Measurements from ENCODE around the gene TTLL3.

TTLL3 gene

GRCh38 chr3:9810433-9810770, 340 bp downstream of the TTLL3 start:
- TF ChIP-seq FOXP2 (optimal IDR thresholded peaks at IDR 0.05; ENCODE audit: borderline replicate concordance, extremely low read depth, extremely low read length, insufficient read depth) (no peak), SIN3A (IDR thresholded peaks at IDR 0.05; ENCODE audit: borderline replicate concordance, insufficient read depth, low read length) (no peak), REST (IDR thresholded peaks at IDR 0.05; ENCODE audit: insufficient read depth in 1 of 2, low read depth in 2 of 2, low read length in 2 of 2) (no peak), TAF1 (IDR thresholded peaks at IDR 0.05; ENCODE audit: borderline replicate concordance, insufficient read depth, low read length) (no peak), POLR2AphosphoS5 (IDR thresholded peaks at IDR 0.05; ENCODE audit: low read depth, low read length) (no peak)

- no peak for TF ChIP-seq REST (IDR thresholded peaks at IDR 0.05; ENCODE audit: insufficient read depth in 1 of 2, low read depth in 2 of 2, low read length in 2 of 2)
- no peak for TF ChIP-seq TAF1 (IDR thresholded peaks at IDR 0.05; ENCODE audit: borderline replicate concordance, insufficient read depth, low read length)
- no peak for TF ChIP-seq SIN3A (IDR thresholded peaks at IDR 0.05; ENCODE audit: borderline replicate concordance, insufficient read depth, low read length)
- TF ChIP-seq FOXP2 (optimal IDR thresholded peaks at IDR 0.05; ENCODE audit: borderline replicate concordance, extremely low read depth, extremely low read length, insufficient read depth): no peak
- TF ChIP-seq POLR2AphosphoS5 (IDR thresholded peaks at IDR 0.05; ENCODE audit: low read depth, low read length): no peak
These were observed 784 bp downstream of the TTLL3 start for GRCh38 chr3:9810846-9811245.

DNA sequence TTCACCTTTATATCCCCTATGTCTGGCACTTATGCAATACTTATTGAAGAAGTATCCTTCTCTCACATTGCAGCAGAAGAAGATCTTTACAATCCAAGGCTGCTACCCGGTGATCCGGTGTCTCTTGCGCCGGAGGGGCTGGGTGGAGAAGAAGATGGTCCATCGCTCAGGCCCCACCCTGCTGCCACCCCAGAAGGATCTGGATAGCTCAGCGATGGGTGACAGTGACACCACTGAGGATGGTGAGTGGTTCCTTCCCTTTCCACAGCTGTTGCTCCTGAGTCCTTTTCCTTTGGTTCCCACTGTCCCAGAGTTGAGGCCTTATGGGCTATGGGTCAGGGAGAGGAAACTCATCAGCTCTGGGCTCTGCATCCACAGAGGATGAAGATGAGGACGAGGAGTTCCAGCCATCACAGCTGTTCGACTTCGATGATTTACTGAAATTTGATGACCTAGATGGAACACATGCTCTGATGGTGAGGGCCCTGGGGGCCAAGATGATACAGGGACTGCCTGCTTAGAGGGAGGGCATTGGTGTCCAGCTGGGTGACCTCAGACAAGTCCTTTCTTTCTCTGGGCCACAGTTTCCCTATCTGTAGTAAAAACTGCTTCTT, 2.9 kb downstream of the TTLL3 start:
- TF ChIP-seq SIN3A (IDR thresholded peaks at IDR 0.05; ENCODE audit: borderline replicate concordance, insufficient read depth, low read length): no peak
- no peak for TF ChIP-seq POLR2AphosphoS5 (IDR thresholded peaks at IDR 0.05; ENCODE audit: low read depth, low read length)

DNA sequence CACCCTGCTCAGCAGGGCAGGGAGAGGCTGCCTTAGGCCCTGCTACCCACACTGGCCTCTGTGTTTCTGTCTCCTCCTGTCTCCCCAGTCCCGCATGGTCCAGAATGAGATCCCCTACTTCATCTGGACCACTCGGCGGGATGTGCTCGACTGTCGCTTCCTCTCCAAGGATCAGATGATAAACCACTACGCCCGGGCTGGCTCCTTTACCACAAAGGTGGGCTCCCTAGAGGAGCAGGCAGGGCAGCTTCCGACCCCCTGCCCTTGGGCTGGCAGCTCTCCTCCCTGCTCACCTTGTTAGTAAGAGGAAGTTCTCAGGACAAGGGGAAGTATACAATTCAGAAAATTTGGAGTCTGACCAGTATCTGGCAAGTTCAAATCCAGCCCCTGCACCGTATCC, 5.9 kb downstream of the TTLL3 start:
- TF ChIP-seq FOXP2 (optimal IDR thresholded peaks at IDR 0.05; ENCODE audit: borderline replicate concordance, extremely low read depth, extremely low read length, insufficient read depth): no peak
- no peak for TF ChIP-seq POLR2AphosphoS5 (IDR thresholded peaks at IDR 0.05; ENCODE audit: low read depth, low read length)
- TF ChIP-seq SIN3A (IDR thresholded peaks at IDR 0.05; ENCODE audit: borderline replicate concordance, insufficient read depth, low read length): no peak
- TF ChIP-seq REST (IDR thresholded peaks at IDR 0.05; ENCODE audit: insufficient read depth in 1 of 2, low read depth in 2 of 2, low read length in 2 of 2): no peak
- no peak for TF ChIP-seq TAF1 (IDR thresholded peaks at IDR 0.05; ENCODE audit: borderline replicate concordance, insufficient read depth, low read length)

DNA sequence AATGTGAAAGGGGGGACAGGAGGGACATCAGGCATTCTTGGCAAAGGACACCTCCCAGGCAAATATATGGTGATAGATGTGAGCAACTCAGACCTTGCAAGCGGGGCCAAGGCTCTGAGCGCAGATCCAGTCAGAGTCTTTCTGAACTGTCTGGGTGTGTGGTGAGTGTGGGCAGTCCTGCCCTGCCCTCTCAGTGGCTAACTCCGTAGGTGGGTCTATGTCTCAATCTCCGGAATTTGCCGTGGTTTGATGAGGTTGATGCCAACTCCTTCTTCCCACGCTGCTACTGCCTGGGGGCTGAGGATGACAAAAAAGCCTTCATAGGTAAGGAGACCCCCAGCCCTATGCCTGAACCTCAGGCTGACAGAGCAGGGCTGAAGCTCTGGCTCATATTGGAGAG, 7.4 kb downstream of the TTLL3 start:
- TF ChIP-seq SIN3A (IDR thresholded peaks at IDR 0.05; ENCODE audit: borderline replicate concordance, insufficient read depth, low read length) (no peak), TAF1 (IDR thresholded peaks at IDR 0.05; ENCODE audit: borderline replicate concordance, insufficient read depth, low read length) (no peak), FOXP2 (optimal IDR thresholded peaks at IDR 0.05; ENCODE audit: borderline replicate concordance, extremely low read depth, extremely low read length, insufficient read depth) (no peak), REST (IDR thresholded peaks at IDR 0.05; ENCODE audit: insufficient read depth in 1 of 2, low read depth in 2 of 2, low read length in 2 of 2) (no peak), POLR2AphosphoS5 (IDR thresholded peaks at IDR 0.05; ENCODE audit: low read depth, low read length) (no peak)
